Thymus (tissue), 14 donors: Measurements from ENCODE around the gene METTL13. TPM values are rescaled to one million over a fixed set of nuclear protein-coding genes. Genes with fewer than 3 reads are reported as not detected.
A peak's percentile ranks its signal among the peaks of the same experiment; 100 is the strongest.

ENCODE experiments used
- DNase-seq, 9 donors: peaks; one replicate each; pipeline ENCODE4 v3.0.0-alpha.2; 2013; ENCODE audit warnings: low spot score in 9 of 9, low read depth in 6 of 9, missing footprints in 1 of 9
- H3K27ac ChIP-seq, 2 donors: one replicate each; pipeline ENCODE4 v1.5.1; 2013; ENCODE audit warnings: control low read depth in 1 of 2, low read depth in 1 of 2, low read length in 1 of 2, mild to moderate bottlenecking in 1 of 2, moderate library complexity in 1 of 2
- H3K27me3 ChIP-seq, 2 donors: one replicate each; pipeline ENCODE4 v1.5.1; 2013; ENCODE audit warnings: low read length in 1 of 2; ENCODE audit not compliant: control insufficient read depth in 2 of 2, insufficient read depth in 1 of 2
- H3K36me3 ChIP-seq, 2 donors: one replicate each; pipeline ENCODE4 v1.5.1; 2013; ENCODE audit warnings: low read length in 1 of 2, mild to moderate bottlenecking in 1 of 2, moderate library complexity in 1 of 2; ENCODE audit not compliant: control insufficient read depth in 2 of 2, insufficient read depth in 2 of 2
- H3K4me1 ChIP-seq, 2 donors: one replicate each; pipeline ENCODE4 v1.5.1; 2013; ENCODE audit warnings: low read length in 2 of 2; ENCODE audit not compliant: control insufficient read depth in 2 of 2, insufficient read depth in 2 of 2
- H3K4me3 ChIP-seq, 2 donors: one replicate each; pipeline ENCODE4 v1.5.1; 2013; ENCODE audit warnings: low read length in 2 of 2, control low read depth in 1 of 2, mild to moderate bottlenecking in 1 of 2
- H3K9me3 ChIP-seq, 2 donors: one replicate each; pipeline ENCODE4 v1.5.1; 2013; ENCODE audit warnings: low read length in 1 of 2, mild to moderate bottlenecking in 1 of 2; ENCODE audit not compliant: control insufficient read depth in 2 of 2, insufficient read depth in 1 of 2
- WGBS: extraction: QIAGEN DNeasy Blood & Tissue Kit; methylation state at CpG from one replicate; pipeline ENCODE4 v1.1.7; 2013; 5-methylcytosine and 5-hydroxymethylcytosine counted together
- long read RNA-seq, 10 donors: transcript quantifications; one replicate each; lab custom pipeline, GENCODE V29; 2026
- polyA plus RNA-seq: library from polyadenylated mRNA; stranded (reverse); fragments of 200-250 nt; gene quantifications from one replicate; pipeline ENCODE4 v1.2.3, GENCODE V29; 2013
- total RNA-seq: library from RNA; stranded (reverse); fragments of 120-200 nt; gene quantifications from one replicate; pipeline ENCODE4 v1.2.4, GENCODE V29; 2013
- donor health status: healthy.

METTL13 gene
- 21.7 TPM for total RNA-seq
- 20.0 TPM for polyA plus RNA-seq
- long read RNA-seq, donor 1: 0 reads
- long read RNA-seq, donor 2, transcript METTL13-201 (8 exons, 3,327 nt): major isoform, 5 of 6 reads
- long read RNA-seq, donor 2, partial matches to known transcripts: 0 of 6 reads
- long read RNA-seq, donor 2, other reads (novel, unspliced or antisense): 0 of 6 reads
- long read RNA-seq, donor 3, partial matches to known transcripts: 0 of 5 reads
- long read RNA-seq, donor 3, other reads (novel, unspliced or antisense): 0 of 5 reads
- long read RNA-seq, donor 4, partial matches to known transcripts: 0 of 2 reads
- long read RNA-seq, donor 4, other reads (novel, unspliced or antisense): 0 of 2 reads
- long read RNA-seq, donor 5, partial matches to known transcripts: 6 of 10 reads
- long read RNA-seq, donor 5, other reads (novel, unspliced or antisense): 0 of 10 reads
- long read RNA-seq, donor 6, partial matches to known transcripts: 0 of 4 reads
- long read RNA-seq, donor 6, other reads (novel, unspliced or antisense): 0 of 4 reads
- long read RNA-seq, donor 7, partial matches to known transcripts: 5 of 7 reads
- long read RNA-seq, donor 7, other reads (novel, unspliced or antisense): 0 of 7 reads
- long read RNA-seq, donor 8, partial matches to known transcripts: 0 of 1 reads
- long read RNA-seq, donor 8, other reads (novel, unspliced or antisense): 0 of 1 reads
- long read RNA-seq, donor 9, partial matches to known transcripts: 0 of 1 reads
- long read RNA-seq, donor 9, other reads (novel, unspliced or antisense): 0 of 1 reads
- long read RNA-seq, donor 10: 0 reads

GRCh38 chr1:171781176-171781875 lies at the start of gene METTL13:
Gene METTL13 (plus strand): TSS chr1:171781660. CDS start chr1:171781968, 308 bp downstream.
- peak; percentile 83 to 99 (median 96) for DNase-seq
- Histone ChIP-seq H3K9me3 (no peaks in the 10 kb centered on the region), H3K27ac (peak within 1 kb of the TSS; percentile 91 to 98), H3K4me3 (peak within 1 kb of the TSS; percentile 79 to 83), H3K4me1 (peaks cover 10 to 23% of the 10 kb centered on the region in 2 donors), H3K36me3 (peaks cover 18 to 22% of the 10 kb centered on the region in 2 donors), H3K27me3 (no peaks in the 10 kb centered on the region)
- under 1% methylated on average over 57 of the region's 57 CpGs for WGBS

DNA sequence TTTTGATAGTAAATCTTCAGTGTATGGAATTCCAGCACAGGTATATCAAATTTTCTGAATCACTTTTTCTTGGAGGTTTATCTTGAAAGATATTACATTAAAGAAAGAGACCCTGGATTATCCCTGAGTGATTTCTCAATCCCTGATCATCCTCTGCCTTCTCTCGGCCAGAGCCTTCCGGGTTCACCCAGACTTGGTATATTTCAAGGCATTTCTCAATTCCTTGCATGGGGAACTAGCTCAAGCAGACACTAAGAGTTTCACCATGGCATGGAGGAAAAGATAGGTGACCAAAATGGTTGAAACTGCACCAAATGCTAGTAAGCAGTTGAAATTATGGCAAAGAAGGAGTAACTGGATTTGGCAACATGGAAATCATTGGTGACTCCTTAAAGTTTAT lies 45.3 kb upstream of the METTL13 start:
- H3K36me3 ChIP-seq: peaks cover 13 to 14% of the 10 kb centered on the region in 2 donors
- WGBS: 97% methylated on average over 2 of the region's 2 CpGs

DNA sequence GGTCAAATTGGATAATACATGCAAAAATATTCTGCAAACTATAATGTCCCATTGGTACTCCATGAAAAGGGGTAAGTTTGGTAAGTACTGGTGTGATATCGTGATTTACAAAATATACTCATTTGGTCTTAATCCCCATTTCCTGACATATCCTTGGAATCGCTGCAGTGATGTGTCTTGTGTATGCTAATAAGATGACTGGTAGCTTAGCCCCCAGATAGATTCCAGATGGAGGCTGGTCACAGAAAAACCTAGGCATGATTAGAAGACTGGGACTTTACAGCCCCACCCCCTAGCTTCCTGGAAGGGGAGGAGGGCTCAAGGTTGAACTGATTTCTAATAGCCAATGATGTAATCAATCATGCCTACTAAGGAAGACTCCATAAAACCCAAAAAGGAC lies 42.5 kb upstream of the METTL13 start:
- Histone ChIP-seq H3K27me3 (no peaks in the 10 kb centered on the region), H3K4me1 (peaks cover 6 to 7% of the 10 kb centered on the region in 2 donors), H3K9me3 (no peaks in the 10 kb centered on the region), H3K36me3 (peaks cover 13 to 14% of the 10 kb centered on the region in 2 donors), H3K4me3 (no peak overlapping the region), H3K27ac (no peak overlapping the region)
- WGBS: 98% methylated on average over 2 of the region's 2 CpGs
- no peak for DNase-seq

More for the DNA sequence above, 45.3 kb upstream of the METTL13 start:
- Histone ChIP-seq H3K27me3 (no peaks in the 10 kb centered on the region), H3K9me3 (no peaks in the 10 kb centered on the region), H3K4me3 (no peak overlapping the region), H3K4me1 (no peaks in the 10 kb centered on the region), H3K27ac (no peak overlapping the region)
- no peak for DNase-seq

GRCh38 chr1:171739656-171740055 lies 41.8 kb upstream of the METTL13 start:
- H3K36me3 ChIP-seq: peaks cover 13 to 14% of the 10 kb centered on the region in 2 donors
- H3K27me3 ChIP-seq: no peaks in the 10 kb centered on the region
- DNase-seq: no peak
- no peaks in the 10 kb centered on the region for H3K9me3 ChIP-seq
- H3K27ac ChIP-seq: no peak overlapping the region
- H3K4me3 ChIP-seq: no peak overlapping the region
- WGBS: 94% methylated on average over 2 of the region's 2 CpGs
- peaks cover 6 to 7% of the 10 kb centered on the region in 2 donors for H3K4me1 ChIP-seq

DNA sequence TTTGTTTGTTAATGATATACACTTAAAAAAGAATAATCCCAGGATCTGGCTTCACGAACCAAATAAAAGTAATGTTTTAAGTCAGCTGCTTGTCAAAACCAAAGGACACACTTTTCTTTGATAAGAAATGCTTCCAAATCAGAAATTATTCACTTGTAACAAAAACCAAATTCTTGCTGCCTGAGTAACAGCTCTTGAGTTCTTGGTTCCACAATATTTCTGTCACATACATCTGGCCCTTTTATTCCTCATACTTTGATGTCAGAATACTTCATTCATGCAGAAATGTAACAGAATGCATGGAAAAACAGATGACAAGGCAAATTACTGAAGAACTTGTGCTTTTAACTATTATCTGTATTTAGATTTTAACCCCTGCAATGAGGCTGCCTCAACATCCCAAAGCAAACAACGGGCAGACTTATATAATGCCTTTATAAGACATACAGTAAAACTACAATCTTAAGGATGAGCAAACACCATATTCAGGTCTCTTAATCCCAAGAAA lies 41.0 kb upstream of the METTL13 start:
- peaks cover 6 to 7% of the 10 kb centered on the region in 2 donors for H3K4me1 ChIP-seq
- peaks cover 13 to 14% of the 10 kb centered on the region in 2 donors for H3K36me3 ChIP-seq
- DNase-seq: no peak
- no peaks in the 10 kb centered on the region for H3K27me3 ChIP-seq
- no peak overlapping the region for H3K27ac ChIP-seq
- 96% methylated on average over 2 of the region's 2 CpGs for WGBS
- no peaks in the 10 kb centered on the region for H3K9me3 ChIP-seq
- H3K4me3 ChIP-seq: no peak overlapping the region

DNA sequence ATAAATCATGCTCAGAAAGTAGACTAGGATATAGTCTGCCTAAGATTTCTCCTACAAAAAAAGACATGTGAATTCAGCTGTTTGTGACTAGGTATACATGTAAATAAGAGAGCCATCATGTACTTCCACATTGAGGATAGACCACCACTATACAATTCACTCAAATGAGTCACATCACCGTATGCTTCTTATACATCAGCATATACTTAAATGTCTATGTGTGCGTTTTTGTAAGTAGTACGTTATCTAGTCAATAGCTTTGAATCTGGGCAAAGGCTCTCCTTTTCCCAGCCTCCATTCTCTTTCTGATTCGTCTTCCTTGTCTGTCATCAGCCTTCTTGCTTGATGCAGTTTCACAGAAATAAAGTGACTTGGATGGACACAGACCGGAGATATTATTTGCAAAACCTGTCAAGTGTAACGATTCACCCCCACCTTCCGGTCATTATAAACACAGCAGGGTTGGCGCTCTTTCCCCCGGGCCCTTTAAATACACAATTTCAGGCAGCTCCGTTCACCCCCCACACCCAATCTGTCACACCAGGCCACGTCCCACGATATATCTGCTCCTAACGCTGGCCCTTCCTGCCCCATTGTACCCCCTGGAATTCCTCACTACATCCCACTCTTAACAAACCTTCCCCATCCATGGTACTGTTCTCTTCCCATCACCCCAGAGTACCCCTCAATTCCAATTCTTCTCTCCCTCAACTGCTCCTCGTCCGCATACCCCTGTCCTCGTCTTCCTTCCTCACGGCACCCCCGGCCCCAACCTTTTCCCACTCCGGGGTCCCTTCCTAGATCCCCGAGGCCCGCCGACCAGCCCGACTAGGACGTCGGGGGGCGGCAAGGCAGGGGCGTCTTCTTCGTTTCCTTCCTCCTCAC lies 40.2 kb upstream of the METTL13 start:
- DNase-seq: peak in 7 of 9 donors; percentile 14 to 62 (median 27)

DNA sequence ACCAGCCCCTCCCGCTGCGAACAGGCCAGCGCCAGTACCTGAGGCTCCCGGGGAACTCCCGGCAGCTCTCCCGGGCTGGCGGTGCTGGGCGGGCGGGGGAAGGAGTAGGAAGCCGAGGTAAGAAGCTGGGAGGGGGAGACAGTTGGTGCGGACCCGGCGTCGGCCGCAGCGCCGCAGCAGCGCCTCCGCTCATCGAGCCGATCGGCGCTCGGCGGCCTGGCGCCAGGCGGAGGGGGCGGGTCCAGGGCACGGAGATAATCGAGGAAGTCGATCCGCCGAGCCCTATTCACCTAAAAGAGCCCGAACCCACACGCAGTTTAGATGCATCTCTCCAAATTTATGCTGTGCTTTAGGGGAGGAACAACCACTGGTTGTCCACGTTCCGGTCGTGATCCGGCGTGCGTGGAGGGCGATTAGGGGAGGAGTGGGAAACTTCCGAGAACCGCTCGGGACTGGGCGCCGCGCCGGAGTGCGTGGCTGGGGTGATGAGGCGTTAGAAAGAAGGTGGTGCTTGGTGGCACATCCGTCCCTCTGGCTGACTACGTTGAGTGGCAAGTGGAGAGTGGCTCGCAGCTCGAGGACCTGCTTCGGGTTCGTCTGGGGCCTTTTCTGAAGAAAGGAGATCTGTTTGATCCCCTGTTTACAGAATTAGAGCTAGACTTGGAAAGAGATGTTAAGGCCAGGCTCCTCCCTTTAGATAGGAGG lies 39.4 kb upstream of the METTL13 start, which contains the start of gene VAMP4:
Gene VAMP4 (minus strand): TSS at position 194 of the 705 bp plus-strand sequence. CDS start 3,651 bp downstream, outside the sequence.
- peaks cover 3 to 5% of the 10 kb centered on the region in 2 donors for H3K36me3 ChIP-seq
- H3K27me3 ChIP-seq: no peaks in the 10 kb centered on the region
- H3K9me3 ChIP-seq: no peaks in the 10 kb centered on the region
- peak within 1 kb of the TSS; percentile 79 to 93 for H3K4me3 ChIP-seq
- H3K27ac ChIP-seq: peak within 1 kb of the TSS; percentile 94 to 98
- under 1% methylated on average over 57 of the region's 57 CpGs for WGBS
- H3K4me1 ChIP-seq: peaks cover 6 to 7% of the 10 kb centered on the region in 2 donors
- DNase-seq: peak; percentile 71 to 95 (median 88)

More for the DNA sequence above, 40.2 kb upstream of the METTL13 start:
- H3K27me3 ChIP-seq: no peaks in the 10 kb centered on the region
- H3K36me3 ChIP-seq: peaks cover 9 to 13% of the 10 kb centered on the region in 2 donors
- peak overlapping the region; percentile 79 to 93 for H3K4me3 ChIP-seq
- no peaks in the 10 kb centered on the region for H3K9me3 ChIP-seq
- H3K4me1 ChIP-seq: peaks cover 6 to 7% of the 10 kb centered on the region in 2 donors
- peak overlapping the region; percentile 80 to 94 for H3K27ac ChIP-seq
- WGBS: 4% methylated on average over 28 of the region's 28 CpGs
